K562 (cell line): ENCODE data around the gene ZNF837. TPM values are rescaled to one million over a fixed set of nuclear protein-coding genes. Genes with fewer than 3 reads are reported as not detected.
A peak's percentile ranks its signal among the peaks of the same experiment; 100 is the strongest.

Source experiments
- CBX3 ChIP-seq, 2 experiments: IDR thresholded peaks; 1 replicate in 1 of 2; 2 replicates in 1 of 2; pipeline ENCODE4 v1.6.1; 2012; ENCODE audit warnings: inconsistent platforms in 2 of 2, low read length in 2 of 2, borderline replicate concordance in 1 of 2, control low read depth in 1 of 2
- CTCFL ChIP-seq: IDR thresholded peaks from 2 replicates; pipeline ENCODE4 v1.6.1; 2011; ENCODE audit warnings: borderline replicate concordance, low read depth, mild to moderate bottlenecking, moderate library complexity, low read length; ENCODE audit not compliant: insufficient read depth, poor library complexity, severe bottlenecking
- HDGF ChIP-seq: fragments of 450-650 bp; IDR thresholded peaks from 2 replicates; pipeline ENCODE4 v1.6.1; 2016
- PBX2 ChIP-seq, 2 experiments: IDR thresholded peaks in 1 of 2; conservative IDR thresholded peaks in 1 of 2; 2 replicates each; pipeline ENCODE4 v1.6.1; 2016; ENCODE audit warnings: low read depth in 2 of 2, mild to moderate bottlenecking in 1 of 2, missing compliant biosample characterization in 1 of 2, missing genetic modification characterization in 1 of 2, moderate library complexity in 1 of 2
- PHF20 ChIP-seq: fragments of 450-650 bp; IDR thresholded peaks from 2 replicates; pipeline ENCODE4 v1.6.1; 2018; ENCODE audit not compliant: partially characterized antibody
- TCF15 ChIP-seq: fragments of 250-450 bp; sonication (Bioruptor Pico); IDR thresholded peaks from 2 replicates; pipeline ENCODE4 v1.8.0; 2022; ENCODE audit warnings: moderate library complexity, mild to moderate bottlenecking, inconsistent platforms
- TEAD2 ChIP-seq: fragments of 450-650 bp; IDR thresholded peaks from 2 replicates; pipeline ENCODE4 v1.6.1; 2016; ENCODE audit warnings: missing genetic modification characterization, control low read depth, missing compliant biosample characterization
- THAP12 ChIP-seq: fragments of 250-450 bp; sonication (Bioruptor Pico); IDR thresholded peaks from 2 replicates; pipeline ENCODE4 v1.9.0; 2021; ENCODE audit warnings: mild to moderate bottlenecking, inconsistent platforms
- TOE1 ChIP-seq, 2 experiments: fragments of 450-650 bp in 1 of 2; sonication (generic) in 1 of 2; formaldehyde crosslinking in 1 of 2; IDR thresholded peaks; 2 replicates each; pipeline versions ENCODE4 v1.7.1 to v1.8.0; 2016 to 2022; ENCODE audit warnings: borderline replicate concordance in 2 of 2, mild to moderate bottlenecking in 2 of 2, antibody characterized with exemption in 1 of 2, inconsistent platforms in 1 of 2, low read depth in 1 of 2, missing genetic modification reagents in 1 of 2, moderate library complexity in 1 of 2
- ZNF232 ChIP-seq: sonication (generic); formaldehyde crosslinking; IDR thresholded peaks from 2 replicates; pipeline ENCODE4 v1.8.0; 2022; ENCODE audit warnings: mild to moderate bottlenecking, missing genetic modification reagents
- ZNF263 ChIP-seq: sonication (generic); formaldehyde crosslinking; IDR thresholded peaks from 2 replicates; pipeline ENCODE4 v1.8.0; 2022; ENCODE audit warnings: mild to moderate bottlenecking, missing genetic modification reagents, borderline replicate concordance
- polyA plus RNA-seq, 8 experiments: library from polyadenylated mRNA; depleted of rRNA in 4 of 8; stranded (reverse) in 5 of 8; unstranded in 3 of 8; fragments of >200 nt; fragmentation: Nextera tagmentation in 2 of 8; fragmentation: Illumina TruSeq in 1 of 8; extraction: Ambion mirVana in 2 of 8; extraction: Trizol in 1 of 8; gene quantifications; 2 replicates each; pipeline versions ENCODE4 v1.2.1 to v1.2.3, GENCODE V29; 2011 to 2014; ENCODE audit warnings: inconsistent platforms in 1 of 8, missing spikeins in 1 of 8
- total RNA-seq, 7 experiments: library from RNA; depleted of rRNA in 6 of 7; stranded (reverse); fragments of >200 nt in 6 of 7; fragmentation: Illumina TruSeq in 2 of 7; extraction: Trizol in 2 of 7; gene quantifications; 2 replicates each; pipeline versions ENCODE4 v1.2.1 to v1.2.3, GENCODE V29; 2011 to 2021; ENCODE audit warnings: low replicate concordance in 1 of 7
- TF ChIP-seq, protein P1 (sequence below): fragments of 450-650 bp; IDR thresholded peaks from 2 replicates; pipeline ENCODE4 v1.6.1; 2016; ENCODE audit warnings: missing biosample characterization, missing genetic modification characterization
- TF ChIP-seq, protein P2 (sequence below): sonication (generic); formaldehyde crosslinking; IDR thresholded peaks from 2 replicates; pipeline ENCODE4 v1.8.0; 2022; ENCODE audit warnings: missing genetic modification reagents, mild to moderate bottlenecking, moderate library complexity, borderline replicate concordance

Gene ZNF837
- total and polyA plus RNA-seq, 9 of the 15 experiments (the other 6 are each of a cell fraction or from before 2014, with no cell fraction given), result 0.11 to 2.1 (median 0.57) TPM; not detected in 4

GRCh38 chr19:58362272-58362994 lies 18.4 kb downstream of the ZNF837 start, which contains the start of gene ZNF497 (continued):
- TF ChIP-seq THAP12 (CRISPR knock-in tag) (peak; percentile 98), PBX2 (CRISPR knock-in tag; IDR thresholded peaks at IDR 0.05; ENCODE audit: low read depth) (peak; percentile 35; the same call in 1 of the 2 replicates), PBX2 (tag; conservative IDR thresholded peaks at IDR 0.05; ENCODE audit: low read depth) (no peak), CBX3 (IDR thresholded peaks at IDR 0.05; ENCODE audit: borderline replicate concordance in 1 of 2, low read length in 2 of 2) (no peak), TEAD2 (tag) (no peak), ZNF263 (CRISPR knock-in tag) (no peak; the same call in 1 of the 2 replicates), TOE1 (IDR thresholded peaks at IDR 0.05; ENCODE audit: borderline replicate concordance) (peak; percentile 79; the same call in 1 of the 2 replicates), TOE1 (CRISPR knock-in tag; IDR thresholded peaks at IDR 0.05; ENCODE audit: borderline replicate concordance, low read depth) (no peak), ZNF232 (CRISPR knock-in tag) (no peak), CTCFL (no peak), HDGF (no peak), PHF20 (peak; percentile 94), TCF15 (CRISPR knock-in tag) (no peak)
- TF ChIP-seq, protein P1, sequence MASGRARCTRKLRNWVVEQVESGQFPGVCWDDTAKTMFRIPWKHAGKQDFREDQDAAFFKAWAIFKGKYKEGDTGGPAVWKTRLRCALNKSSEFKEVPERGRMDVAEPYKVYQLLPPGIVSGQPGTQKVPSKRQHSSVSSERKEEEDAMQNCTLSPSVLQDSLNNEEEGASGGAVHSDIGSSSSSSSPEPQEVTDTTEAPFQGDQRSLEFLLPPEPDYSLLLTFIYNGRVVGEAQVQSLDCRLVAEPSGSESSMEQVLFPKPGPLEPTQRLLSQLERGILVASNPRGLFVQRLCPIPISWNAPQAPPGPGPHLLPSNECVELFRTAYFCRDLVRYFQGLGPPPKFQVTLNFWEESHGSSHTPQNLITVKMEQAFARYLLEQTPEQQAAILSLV (tag), result no peak
- TF ChIP-seq, protein P2, sequence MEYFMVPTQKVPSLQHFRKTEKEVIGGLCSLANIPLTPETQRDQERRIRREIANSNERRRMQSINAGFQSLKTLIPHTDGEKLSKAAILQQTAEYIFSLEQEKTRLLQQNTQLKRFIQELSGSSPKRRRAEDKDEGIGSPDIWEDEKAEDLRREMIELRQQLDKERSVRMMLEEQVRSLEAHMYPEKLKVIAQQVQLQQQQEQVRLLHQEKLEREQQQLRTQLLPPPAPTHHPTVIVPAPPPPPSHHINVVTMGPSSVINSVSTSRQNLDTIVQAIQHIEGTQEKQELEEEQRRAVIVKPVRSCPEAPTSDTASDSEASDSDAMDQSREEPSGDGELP (CRISPR knock-in tag), result peak; percentile 58
